ENCODE data around the gene SART3. TPM values are rescaled to one million over a fixed set of nuclear protein-coding genes. Genes with fewer than 3 reads are reported as not detected.
A peak's percentile ranks its signal among the peaks of the same experiment; 100 is the strongest.

SART3 gene
- total and polyA plus RNA-seq, 10 of the 15 experiments (the other 5 are each of a cell fraction or from before 2014, with no cell fraction given), result 8.8 to 179 (median 54.9) TPM

DNA sequence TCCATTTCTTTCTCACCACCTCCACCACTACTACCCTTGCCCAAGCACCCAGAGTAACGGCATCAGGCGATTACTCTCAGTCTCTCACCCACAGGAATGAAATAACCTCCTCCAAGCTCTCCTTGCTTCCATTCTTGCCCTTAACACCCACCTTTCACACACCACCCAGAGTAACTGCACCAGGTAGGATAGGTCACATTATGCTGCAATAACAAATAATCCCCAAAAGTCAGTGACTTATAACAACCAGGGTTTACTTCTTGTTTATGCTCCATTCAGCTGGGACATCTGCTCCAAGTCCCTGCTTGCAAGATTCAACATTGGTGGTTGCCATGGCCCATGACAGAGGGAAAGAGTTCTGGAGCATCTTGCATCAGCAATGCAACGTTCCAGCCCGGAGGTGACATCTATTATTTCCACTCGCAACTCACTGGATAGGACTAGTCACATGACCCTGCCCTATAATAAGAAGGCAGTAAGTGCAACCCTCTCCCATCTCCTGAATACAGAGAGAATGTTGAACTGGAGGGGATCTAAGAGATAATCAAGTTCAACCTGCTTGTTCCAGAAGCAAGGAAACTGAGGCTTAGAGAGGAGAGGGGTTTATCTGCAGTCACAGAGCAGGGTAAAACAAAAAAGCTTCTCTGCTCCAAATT lies 87.4 kb downstream of the SART3 start:
- ATAC-seq (no peak), FAIRE-seq (no peak), DNase-seq (ENCODE audit: low read depth, low spot score) (no peak)
- Histone ChIP-seq H4K20me1 (ENCODE audit: control insufficient read depth, insufficient read depth) (no peaks in the 10 kb centered on the region), H3K4me3 (no peak overlapping the region), H3K4me2 (ENCODE audit: control insufficient read depth, insufficient read depth) (no peak overlapping the region), H3K4me1 (ENCODE audit: control insufficient read depth, insufficient read depth, low read length) (no peaks in the 10 kb centered on the region), H3K79me2 (ENCODE audit: control insufficient read depth, insufficient read depth, low read length) (no peaks in the 10 kb centered on the region), H2AFZ (ENCODE audit: control insufficient read depth, low read depth, low read length) (no peak overlapping the region), H3K36me3 (ENCODE audit: control insufficient read depth in 2 of 2, insufficient read depth in 2 of 2, low read length in 1 of 2) (no peaks in the 10 kb centered on the region), H3K9me3 (replicated peaks; ENCODE audit: control insufficient read depth, insufficient read depth, low read length) (no peaks in the 10 kb centered on the region), H3K9ac (ENCODE audit: control insufficient read depth, insufficient read depth, low read length) (no peak overlapping the region), H3K27me3 (replicated peaks in 1 of 2; ENCODE audit: control insufficient read depth in 2 of 2, insufficient read depth in 2 of 2, low read length in 1 of 2) (no peaks in the 10 kb centered on the region), H3K27ac (ENCODE audit: control insufficient read depth, insufficient read depth) (no peak overlapping the region)
- TF ChIP-seq NFYB (IDR thresholded peaks at IDR 0.05; ENCODE audit: insufficient read depth, low read depth, low read length) (peak; percentile 33; the same call in 1 of the 2 replicates), HDAC2 (IDR thresholded peaks at IDR 0.05) (no peak)
- 42% methylated on average over 5 of the region's 5 CpGs for WGBS (ENCODE audit: insufficient coverage, insufficient replicate concordance, low lambda C conversion rate, missing lambda C conversion rate)
- ChIA-PET POLR2A (no interaction called here), SMC1A (ENCODE audit: uncharacterized antibody, unreplicated experiment) (interaction anchor here (1.1 kb wide), 1 partner anchor 60 kb away, joined by 3 read pairs; no protein-coding TSS in a partner anchor), RAD21 (ENCODE audit: unreplicated experiment) (no interaction called here), CTCF (no interaction called here)
- in situ Hi-C loops (cut with MboI), result no loop called here
- intact Hi-C loops (cut with micrococcal nuclease; ENCODE audit: unreplicated experiment), result no loop called here
- no TSS peak for BruUV-seq (replicated peaks)

Other genes starting within 250 kb of the SART3 start
- gene CMKLR1, start 221.9 kb downstream of the SART3 start, total RNA-seq (2014; rRNA removed), result 27.8 and 30.1 TPM in 2 replicates
- gene CMKLR1, start 221.9 kb downstream of the SART3 start, total RNA-seq (2014; rRNA removed; fragmentation: Illumina TruSeq; extraction: Trizol), result 26.2 and 28.0 TPM in 2 replicates
- 52.3 and 53.2 TPM in 2 replicates for gene CMKLR1, start 221.9 kb downstream of the SART3 start, total RNA-seq (2021)
- 31.8 and 41.5 TPM in 2 replicates for gene CMKLR1, start 221.9 kb downstream of the SART3 start, polyA plus RNA-seq (2011; rRNA removed)
- 43.6 and 61.3 TPM in 2 replicates for gene CMKLR1, start 221.9 kb downstream of the SART3 start, polyA plus RNA-seq (2014; fragmentation: Illumina TruSeq; extraction: Trizol)
- 10 to 100 TPM; 13.8 to 17.4 TPM for gene CMKLR1, start 221.9 kb downstream of the SART3 start, polyA plus RNA-seq (2014; fragmentation: Nextera tagmentation; extraction: Ambion mirVana)
- gene CMKLR1, start 221.9 kb downstream of the SART3 start, polyA plus RNA-seq (2014; rRNA removed), result 19.3 and 21.3 TPM in 2 replicates
- gene CMKLR1, start 221.9 kb downstream of the SART3 start, polyA plus RNA-seq (2016; fragmentation: Nextera tagmentation; extraction: Ambion mirVana), result 10 to 100 TPM; 25.1 to 26.2 TPM
- 7.3 and 7.6 TPM in 2 replicates for gene FICD, start 45.9 kb downstream of the SART3 start, total RNA-seq (2014; rRNA removed)
- 4.1 and 5.1 TPM in 2 replicates for gene FICD, start 45.9 kb downstream of the SART3 start, total RNA-seq (2014; rRNA removed; fragmentation: Illumina TruSeq; extraction: Trizol)
- 6.2 and 7.9 TPM in 2 replicates for gene FICD, start 45.9 kb downstream of the SART3 start, total RNA-seq (2021)
- 0.68 and 1.1 TPM in 2 replicates for gene FICD, start 45.9 kb downstream of the SART3 start, polyA plus RNA-seq (2011; rRNA removed)
- 3.3 and 3.5 TPM in 2 replicates for gene FICD, start 45.9 kb downstream of the SART3 start, polyA plus RNA-seq (2014; fragmentation: Illumina TruSeq; extraction: Trizol)
- gene FICD, start 45.9 kb downstream of the SART3 start, polyA plus RNA-seq (2014; fragmentation: Nextera tagmentation; extraction: Ambion mirVana), result 1 to 10 TPM; 3.2 to 3.3 TPM
- 3.2 and 4.8 TPM in 2 replicates for gene FICD, start 45.9 kb downstream of the SART3 start, polyA plus RNA-seq (2014; rRNA removed)
- 1 to 10 TPM; 8.4 to 9.4 TPM for gene FICD, start 45.9 kb downstream of the SART3 start, polyA plus RNA-seq (2016; fragmentation: Nextera tagmentation; extraction: Ambion mirVana)
- 177 and 189 TPM in 2 replicates for gene ISCU, start 1.4 kb upstream of the SART3 start, total RNA-seq (2014; rRNA removed)
- gene ISCU, start 1.4 kb upstream of the SART3 start, total RNA-seq (2014; rRNA removed; fragmentation: Illumina TruSeq; extraction: Trizol), result 109 and 113 TPM in 2 replicates
- 102 and 108 TPM in 2 replicates for gene ISCU, start 1.4 kb upstream of the SART3 start, total RNA-seq (2021)
- 247 and 284 TPM in 2 replicates for gene ISCU, start 1.4 kb upstream of the SART3 start, polyA plus RNA-seq (2011; rRNA removed)
- 122 and 127 TPM in 2 replicates for gene ISCU, start 1.4 kb upstream of the SART3 start, polyA plus RNA-seq (2014; fragmentation: Illumina TruSeq; extraction: Trizol)
- gene ISCU, start 1.4 kb upstream of the SART3 start, polyA plus RNA-seq (2014; fragmentation: Nextera tagmentation; extraction: Ambion mirVana), result 10 to 100 TPM; 32.8 to 66.1 TPM
- 132 and 135 TPM in 2 replicates for gene ISCU, start 1.4 kb upstream of the SART3 start, polyA plus RNA-seq (2014; rRNA removed)
- 100 to 1,000 TPM; 248 to 260 TPM for gene ISCU, start 1.4 kb upstream of the SART3 start, polyA plus RNA-seq (2016; fragmentation: Nextera tagmentation; extraction: Ambion mirVana)
- 0.05 and 0.11 TPM in 2 replicates for gene TMEM119, start 36.9 kb upstream of the SART3 start, total RNA-seq (2014; rRNA removed)
- gene TMEM119, start 36.9 kb upstream of the SART3 start, total RNA-seq (2014; rRNA removed; fragmentation: Illumina TruSeq; extraction: Trizol), result not detected in 2 replicates
- 0.44 TPM in 1 of 2 replicates, not detected in the other for gene TMEM119, start 36.9 kb upstream of the SART3 start, total RNA-seq (2021)
- gene TMEM119, start 36.9 kb upstream of the SART3 start, polyA plus RNA-seq (2011; rRNA removed), result 0.23 and 0.29 TPM in 2 replicates
- not detected in 2 replicates for gene TMEM119, start 36.9 kb upstream of the SART3 start, polyA plus RNA-seq (2014; fragmentation: Illumina TruSeq; extraction: Trizol)
- not detected for gene TMEM119, start 36.9 kb upstream of the SART3 start, polyA plus RNA-seq (2014; fragmentation: Nextera tagmentation; extraction: Ambion mirVana)
- 0.08 TPM in 1 of 2 replicates, not detected in the other for gene TMEM119, start 36.9 kb upstream of the SART3 start, polyA plus RNA-seq (2014; rRNA removed)
- under 1 TPM; 0.15 to 0.19 TPM for gene TMEM119, start 36.9 kb upstream of the SART3 start, polyA plus RNA-seq (2016; fragmentation: Nextera tagmentation; extraction: Ambion mirVana)
- 31.4 and 31.5 TPM in 2 replicates for gene SELPLG, start 72.7 kb upstream of the SART3 start, total RNA-seq (2014; rRNA removed)
- 15.2 and 17.0 TPM in 2 replicates for gene SELPLG, start 72.7 kb upstream of the SART3 start, total RNA-seq (2014; rRNA removed; fragmentation: Illumina TruSeq; extraction: Trizol)
- gene SELPLG, start 72.7 kb upstream of the SART3 start, total RNA-seq (2021), result 20.7 and 21.0 TPM in 2 replicates
- gene SELPLG, start 72.7 kb upstream of the SART3 start, polyA plus RNA-seq (2011; rRNA removed), result 10.6 and 24.1 TPM in 2 replicates
- gene SELPLG, start 72.7 kb upstream of the SART3 start, polyA plus RNA-seq (2014; fragmentation: Illumina TruSeq; extraction: Trizol), result 8.7 and 25.8 TPM in 2 replicates
- 1 to 10 TPM; 3.2 to 5.3 TPM for gene SELPLG, start 72.7 kb upstream of the SART3 start, polyA plus RNA-seq (2014; fragmentation: Nextera tagmentation; extraction: Ambion mirVana)
- 32.3 and 33.3 TPM in 2 replicates for gene SELPLG, start 72.7 kb upstream of the SART3 start, polyA plus RNA-seq (2014; rRNA removed)
- gene SELPLG, start 72.7 kb upstream of the SART3 start, polyA plus RNA-seq (2016; fragmentation: Nextera tagmentation; extraction: Ambion mirVana), result 10 to 100 TPM; 23.6 to 29.5 TPM
- 91.3 and 94.1 TPM in 2 replicates for gene CORO1C, start 170.3 kb upstream of the SART3 start, total RNA-seq (2014; rRNA removed)
- gene CORO1C, start 170.3 kb upstream of the SART3 start, total RNA-seq (2014; rRNA removed; fragmentation: Illumina TruSeq; extraction: Trizol), result 158 and 164 TPM in 2 replicates
- 208 and 212 TPM in 2 replicates for gene CORO1C, start 170.3 kb upstream of the SART3 start, total RNA-seq (2021)
- gene CORO1C, start 170.3 kb upstream of the SART3 start, polyA plus RNA-seq (2011; rRNA removed), result 204 and 254 TPM in 2 replicates
- gene CORO1C, start 170.3 kb upstream of the SART3 start, polyA plus RNA-seq (2014; fragmentation: Illumina TruSeq; extraction: Trizol), result 145 and 221 TPM in 2 replicates
- gene CORO1C, start 170.3 kb upstream of the SART3 start, polyA plus RNA-seq (2014; fragmentation: Nextera tagmentation; extraction: Ambion mirVana), result 10 to 100 TPM; 52.7 to 52.9 TPM
- gene CORO1C, start 170.3 kb upstream of the SART3 start, polyA plus RNA-seq (2014; rRNA removed), result 152 and 178 TPM in 2 replicates
- 100 to 1,000 TPM; 202 to 203 TPM for gene CORO1C, start 170.3 kb upstream of the SART3 start, polyA plus RNA-seq (2016; fragmentation: Nextera tagmentation; extraction: Ambion mirVana)

Measured in GM12878 (cell line).